Activated CD4-positive, alpha-beta T cell treated with anti-CD3 and anti-CD28 coated beads for 1 hour (primary cell): ENCODE results near the gene TNS1.
"Not testable (repeated sequence)": the region's sequence is repeated elsewhere in the genome, so short reads cannot be mapped to it uniquely, and the experiment has no call there.

Experiments used
- DNase-seq: peaks from one replicate; pipeline ENCODE4 v3.0.0-alpha.2; 2020

Gene TNS1

GRCh38 chr2:217789003-217789735 is 213.6 kb downstream of the TNS1 start:
- peak; percentile 51 for DNase-seq

- no peak for DNase-seq
Observed at GRCh38 chr2:217788669-217789002, 214.2 kb downstream of the TNS1 start.

GRCh38 chr2:217787160-217787877 is 215.5 kb downstream of the TNS1 start:
- DNase-seq: no peak

GRCh38 chr2:217786560-217786959 is 216.2 kb downstream of the TNS1 start:
- not testable (repeated sequence) for DNase-seq

GRCh38 chr2:217785544-217786045 is 217.2 kb downstream of the TNS1 start:
- DNase-seq: peak; percentile 58

GRCh38 chr2:217784996-217785543 is 217.7 kb downstream of the TNS1 start:
- DNase-seq: no peak

- no peak for DNase-seq
Observed at GRCh38 chr2:217783243-217783642, 219.6 kb downstream of the TNS1 start.

GRCh38 chr2:217777906-217778305 is 224.9 kb downstream of the TNS1 start:
- DNase-seq: no peak

GRCh38 chr2:217776631-217777030 is 226.2 kb downstream of the TNS1 start:
- DNase-seq: no peak

- no peak for DNase-seq
Observed at GRCh38 chr2:217775920-217776503, 226.8 kb downstream of the TNS1 start.

- DNase-seq: no peak
Observed at GRCh38 chr2:217774232-217774631, 228.6 kb downstream of the TNS1 start.

- DNase-seq: no peak
Observed at GRCh38 chr2:217773539-217773938, 229.3 kb downstream of the TNS1 start.

- DNase-seq: no peak
Observed at GRCh38 chr2:217766356-217766755, 236.4 kb downstream of the TNS1 start.

GRCh38 chr2:217761645-217762277 is 241.0 kb downstream of the TNS1 start:
- no peak for DNase-seq

GRCh38 chr2:217759991-217760390 is 242.8 kb downstream of the TNS1 start:
- no peak for DNase-seq

GRCh38 chr2:217757108-217757463 is 245.7 kb downstream of the TNS1 start:
- DNase-seq: no peak

GRCh38 chr2:217756375-217757107 is 246.3 kb downstream of the TNS1 start:
- peak; percentile 51 for DNase-seq

GRCh38 chr2:217755027-217755745 is 247.6 kb downstream of the TNS1 start:
- DNase-seq: no peak

- DNase-seq: no peak
Observed at GRCh38 chr2:217753460-217754200, 249.2 kb downstream of the TNS1 start.

- no peak for DNase-seq
Observed at GRCh38 chr2:217752714-217753459, 249.9 kb downstream of the TNS1 start.
